ENCODE measurements around the gene SPACDR.

Gene SPACDR

DNA sequence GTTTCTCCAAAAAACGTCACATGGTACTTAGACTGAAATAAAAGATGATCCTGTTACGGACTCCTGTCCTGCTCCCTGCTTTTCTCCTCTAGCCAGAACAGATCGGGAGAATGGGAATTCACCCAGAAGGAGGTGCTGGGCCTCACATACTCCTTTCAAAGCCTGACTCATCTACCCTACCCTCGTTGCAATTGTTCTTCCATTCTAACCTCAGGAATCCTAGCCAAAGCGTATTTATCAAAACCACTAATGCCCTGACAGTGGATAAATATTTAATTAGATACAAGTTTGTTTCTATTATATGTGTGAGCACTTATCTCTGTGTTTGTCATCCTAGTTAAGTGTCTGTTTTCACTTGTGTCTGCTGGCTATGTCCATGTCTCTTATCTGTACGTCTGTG lies 57.3 kb downstream of the SPACDR start:
- no peak for DNase-seq (ENCODE audit: low spot score)
- H3K27ac ChIP-seq, result no peak overlapping the region
- TF ChIP-seq, protein P1, sequence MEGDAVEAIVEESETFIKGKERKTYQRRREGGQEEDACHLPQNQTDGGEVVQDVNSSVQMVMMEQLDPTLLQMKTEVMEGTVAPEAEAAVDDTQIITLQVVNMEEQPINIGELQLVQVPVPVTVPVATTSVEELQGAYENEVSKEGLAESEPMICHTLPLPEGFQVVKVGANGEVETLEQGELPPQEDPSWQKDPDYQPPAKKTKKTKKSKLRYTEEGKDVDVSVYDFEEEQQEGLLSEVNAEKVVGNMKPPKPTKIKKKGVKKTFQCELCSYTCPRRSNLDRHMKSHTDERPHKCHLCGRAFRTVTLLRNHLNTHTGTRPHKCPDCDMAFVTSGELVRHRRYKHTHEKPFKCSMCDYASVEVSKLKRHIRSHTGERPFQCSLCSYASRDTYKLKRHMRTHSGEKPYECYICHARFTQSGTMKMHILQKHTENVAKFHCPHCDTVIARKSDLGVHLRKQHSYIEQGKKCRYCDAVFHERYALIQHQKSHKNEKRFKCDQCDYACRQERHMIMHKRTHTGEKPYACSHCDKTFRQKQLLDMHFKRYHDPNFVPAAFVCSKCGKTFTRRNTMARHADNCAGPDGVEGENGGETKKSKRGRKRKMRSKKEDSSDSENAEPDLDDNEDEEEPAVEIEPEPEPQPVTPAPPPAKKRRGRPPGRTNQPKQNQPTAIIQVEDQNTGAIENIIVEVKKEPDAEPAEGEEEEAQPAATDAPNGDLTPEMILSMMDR (conservative IDR thresholded peaks at IDR 0.05; ENCODE audit: low read depth), result no peak
- ChIA-PET POLR2A (ENCODE audit: low non-redundant PET) (no interaction called here), CTCF (interaction anchor here (0.6 to 1.3 kb wide), 6 partner anchors 9 to 300 kb away, joined by 3 to 7 read pairs (median 4); no protein-coding TSS in a partner anchor)
